SU-DHL-6 (cell line): ENCODE data around the gene OLFML2B.

Source experiments
- EZH2phosphoT487 ChIP-seq: fragments of 200-600 bp; sonication (generic), shearing (Covaris generic); conservative IDR thresholded peaks from 2 replicates; pipeline ENCODE4 v1.6.1; 2018; ENCODE audit warnings: mild to moderate bottlenecking, antibody characterized with exemption, low read length, moderate library complexity, mixed read lengths
- TF ChIP-seq, protein P1 (sequence below): fragments of 200-600 bp; sonication (generic); IDR thresholded peaks from one replicate; pipeline ENCODE4 v1.5.1; 2017; ENCODE audit warnings: antibody characterized with exemption, mild to moderate bottlenecking, low read length, moderate library complexity; ENCODE audit not compliant: insufficient read depth, poor library complexity, severe bottlenecking

DNA sequence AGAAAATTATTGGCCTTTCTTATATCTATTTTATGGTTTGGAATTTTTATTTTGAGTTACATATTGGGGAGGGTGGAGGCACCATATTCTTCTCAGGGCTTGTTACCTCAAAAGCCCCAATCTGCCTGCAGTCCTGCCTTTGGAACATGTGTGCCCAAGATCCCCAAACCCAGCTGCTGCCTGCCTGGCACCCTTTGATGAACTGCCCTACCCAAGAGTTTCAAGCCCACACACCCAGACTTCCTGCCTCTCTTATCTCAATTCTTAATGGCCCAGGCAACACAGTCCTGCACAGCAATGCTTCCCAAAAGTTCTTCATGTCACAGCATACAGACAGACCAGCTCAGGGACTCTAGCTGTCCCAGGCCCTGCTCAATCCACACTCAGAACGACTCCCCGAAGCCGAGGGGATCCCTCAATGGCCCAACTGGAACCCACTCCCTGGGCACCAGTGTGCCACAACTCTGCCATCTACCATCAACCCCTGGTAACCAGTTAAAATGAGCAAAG, 19.2 kb downstream of the OLFML2B start:
- TF ChIP-seq EZH2phosphoT487 = no peak
- TF ChIP-seq, protein P1, sequence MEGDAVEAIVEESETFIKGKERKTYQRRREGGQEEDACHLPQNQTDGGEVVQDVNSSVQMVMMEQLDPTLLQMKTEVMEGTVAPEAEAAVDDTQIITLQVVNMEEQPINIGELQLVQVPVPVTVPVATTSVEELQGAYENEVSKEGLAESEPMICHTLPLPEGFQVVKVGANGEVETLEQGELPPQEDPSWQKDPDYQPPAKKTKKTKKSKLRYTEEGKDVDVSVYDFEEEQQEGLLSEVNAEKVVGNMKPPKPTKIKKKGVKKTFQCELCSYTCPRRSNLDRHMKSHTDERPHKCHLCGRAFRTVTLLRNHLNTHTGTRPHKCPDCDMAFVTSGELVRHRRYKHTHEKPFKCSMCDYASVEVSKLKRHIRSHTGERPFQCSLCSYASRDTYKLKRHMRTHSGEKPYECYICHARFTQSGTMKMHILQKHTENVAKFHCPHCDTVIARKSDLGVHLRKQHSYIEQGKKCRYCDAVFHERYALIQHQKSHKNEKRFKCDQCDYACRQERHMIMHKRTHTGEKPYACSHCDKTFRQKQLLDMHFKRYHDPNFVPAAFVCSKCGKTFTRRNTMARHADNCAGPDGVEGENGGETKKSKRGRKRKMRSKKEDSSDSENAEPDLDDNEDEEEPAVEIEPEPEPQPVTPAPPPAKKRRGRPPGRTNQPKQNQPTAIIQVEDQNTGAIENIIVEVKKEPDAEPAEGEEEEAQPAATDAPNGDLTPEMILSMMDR = no peak
